Breast epithelium (tissue), 3 donors: ENCODE data around the gene UBE2L3.

Experiments
- POLR2A ChIP-seq: fragments of 450-650 bp; IDR thresholded peaks from one replicate; pipeline ENCODE4 v1.6.1; 2016; ENCODE audit warnings: antibody characterized with exemption, mild to moderate bottlenecking, moderate library complexity
- TF ChIP-seq, protein P1 (sequence below), 3 donors: fragments of 450-650 bp; IDR thresholded peaks; one replicate each; pipeline ENCODE4 v1.5.1; 2016 to 2017; ENCODE audit warnings: antibody characterized with exemption in 3 of 3, mild to moderate bottlenecking in 3 of 3, moderate library complexity in 3 of 3

DNA sequence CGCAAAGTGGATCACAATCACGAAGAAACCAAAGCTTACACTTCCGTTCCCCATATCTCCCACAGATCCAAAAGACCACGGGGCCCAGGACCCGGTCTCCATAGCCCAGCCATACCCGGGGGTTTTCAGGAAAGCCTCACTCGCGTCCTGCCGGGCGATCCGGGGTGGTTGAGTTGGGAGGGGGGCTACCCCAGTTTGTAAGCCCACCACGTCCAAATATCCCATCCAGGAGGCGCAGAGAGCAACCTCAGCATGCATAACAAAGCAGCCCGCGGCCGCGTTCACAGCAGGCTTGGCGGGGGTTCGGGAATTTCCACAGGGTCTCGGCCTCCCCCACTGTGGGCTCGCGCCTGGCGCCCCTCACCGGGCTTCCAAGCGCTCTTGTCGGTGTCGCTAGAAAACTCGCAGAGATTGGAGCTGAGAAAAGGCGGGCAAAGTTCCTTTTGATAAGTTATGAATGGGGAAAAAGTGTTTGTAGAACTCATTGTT, 84.1 kb downstream of the UBE2L3 start:
- TF ChIP-seq POLR2A = no peak
- TF ChIP-seq, protein P1, sequence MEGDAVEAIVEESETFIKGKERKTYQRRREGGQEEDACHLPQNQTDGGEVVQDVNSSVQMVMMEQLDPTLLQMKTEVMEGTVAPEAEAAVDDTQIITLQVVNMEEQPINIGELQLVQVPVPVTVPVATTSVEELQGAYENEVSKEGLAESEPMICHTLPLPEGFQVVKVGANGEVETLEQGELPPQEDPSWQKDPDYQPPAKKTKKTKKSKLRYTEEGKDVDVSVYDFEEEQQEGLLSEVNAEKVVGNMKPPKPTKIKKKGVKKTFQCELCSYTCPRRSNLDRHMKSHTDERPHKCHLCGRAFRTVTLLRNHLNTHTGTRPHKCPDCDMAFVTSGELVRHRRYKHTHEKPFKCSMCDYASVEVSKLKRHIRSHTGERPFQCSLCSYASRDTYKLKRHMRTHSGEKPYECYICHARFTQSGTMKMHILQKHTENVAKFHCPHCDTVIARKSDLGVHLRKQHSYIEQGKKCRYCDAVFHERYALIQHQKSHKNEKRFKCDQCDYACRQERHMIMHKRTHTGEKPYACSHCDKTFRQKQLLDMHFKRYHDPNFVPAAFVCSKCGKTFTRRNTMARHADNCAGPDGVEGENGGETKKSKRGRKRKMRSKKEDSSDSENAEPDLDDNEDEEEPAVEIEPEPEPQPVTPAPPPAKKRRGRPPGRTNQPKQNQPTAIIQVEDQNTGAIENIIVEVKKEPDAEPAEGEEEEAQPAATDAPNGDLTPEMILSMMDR (IDR thresholded peaks at IDR 0.05) = no peak
